Aorta (tissue), 5 donors: ENCODE measurements around the gene TNRC6C. TPM values are rescaled to one million over a fixed set of nuclear protein-coding genes. Genes with fewer than 3 reads are reported as not detected.
"Not testable (repeated sequence)": the region's sequence is repeated elsewhere in the genome, so short reads cannot be mapped to it uniquely, and the experiment has no call there.

ENCODE experiments used
- ATAC-seq: fragments of 200-7000 bp; cut with Tn5 transposase; one replicate; pipeline ENCODE4 v1.9.1; 2022; ENCODE audit warnings: moderate library complexity; ENCODE audit not compliant: low FRiP score
- DNase-seq, 2 donors: peaks; one replicate each; pipeline ENCODE4 v3.0.0-alpha.2; 2020
- H3K27ac ChIP-seq, 2 donors: one replicate each; pipeline ENCODE4 v1.5.1; 2013; ENCODE audit warnings: low read length in 2 of 2, mild to moderate bottlenecking in 2 of 2, moderate library complexity in 2 of 2, control low read depth in 1 of 2, inconsistent platforms in 1 of 2, low read depth in 1 of 2
- H3K27me3 ChIP-seq, 2 donors: one replicate each; pipeline ENCODE4 v1.6.1; 2013; ENCODE audit warnings: control low read depth in 1 of 2, low read length in 1 of 2, mild to moderate bottlenecking in 1 of 2, moderate library complexity in 1 of 2; ENCODE audit not compliant: insufficient read depth in 2 of 2, control insufficient read depth in 1 of 2
- H3K36me3 ChIP-seq, 2 donors: one replicate each; pipeline ENCODE4 v1.6.1; 2013; ENCODE audit warnings: control low read depth in 1 of 2, low read length in 1 of 2, mild to moderate bottlenecking in 1 of 2; ENCODE audit not compliant: insufficient read depth in 2 of 2, control insufficient read depth in 1 of 2
- H3K4me1 ChIP-seq, 2 donors: one replicate each; pipeline ENCODE4 v1.6.1; 2013; ENCODE audit warnings: low read length in 2 of 2, control low read depth in 1 of 2, mild to moderate bottlenecking in 1 of 2, moderate library complexity in 1 of 2; ENCODE audit not compliant: insufficient read depth in 2 of 2, control insufficient read depth in 1 of 2
- H3K4me3 ChIP-seq, 2 donors: one replicate each; pipeline ENCODE4 v1.5.1; 2013; ENCODE audit warnings: low read length in 2 of 2, control low read depth in 1 of 2, mild to moderate bottlenecking in 1 of 2
- H3K9me3 ChIP-seq: one replicate; pipeline ENCODE4 v1.6.1; 2013; ENCODE audit warnings: mild to moderate bottlenecking, low read length; ENCODE audit not compliant: control insufficient read depth
- WGBS, 2 donors: extraction: QIAGEN DNeasy Blood & Tissue Kit; methylation state at CpG; one replicate each; pipeline ENCODE4 v1.1.7; 2013; 5-methylcytosine and 5-hydroxymethylcytosine counted together
- intact Hi-C, 2 donors: fragments of 100-400 bp; cut with DNase I; formaldehyde crosslinking; loops; one replicate each; pipeline versions ENCODE4 v1.14.2 to v1.15.0; 2022
- polyA plus RNA-seq, 2 donors: library from polyadenylated mRNA; stranded (reverse); fragments of 200-250 nt; gene quantifications; one replicate each; pipeline ENCODE4 v1.2.3, GENCODE V29; 2013
- total RNA-seq, 2 donors: library from RNA; stranded (reverse); fragmentation: NEBNext Ultra II Directional; extraction: Animal tissue kit (Norgen Biotek cat#: 25700); gene quantifications; one replicate each; pipeline ENCODE4 v1.2.1, GENCODE V29; 2021
- donor health status: healthy with polysubstance abuse.
- donor health status: Bipolar disorder and iron deficiency.
- donor health status: DM: no; HTN: no; CAD: no.
- donor health status: DM: no; HTN: no; CAD: no.
- donor health status: DM: yes; HTN: yes; CAD: no.

TNRC6C gene
- total and polyA plus RNA-seq, 4 donors: 3.3 to 62.2 (median 28.6) TPM

DNA sequence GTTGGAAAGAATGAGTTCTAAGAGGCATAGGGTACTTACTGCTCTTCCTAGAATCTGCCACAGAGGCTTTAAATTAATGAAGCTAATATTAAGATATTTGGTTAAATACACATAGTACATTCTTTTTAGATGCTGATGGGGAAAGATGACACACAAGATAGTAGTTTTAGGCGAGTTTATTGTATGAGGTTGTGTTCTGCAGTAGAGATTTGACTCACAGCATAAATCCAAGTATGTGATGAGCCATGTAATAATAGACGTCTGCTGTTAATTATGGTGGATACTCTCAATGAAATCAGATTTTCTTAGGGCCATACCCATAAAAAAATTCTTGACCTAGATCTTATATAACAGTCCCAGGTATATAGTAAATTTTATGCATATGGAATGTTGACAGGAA, 8.0 kb downstream of the TNRC6C start:
- Histone ChIP-seq H3K4me3 (no peak overlapping the region), H3K4me1 (peaks cover 0 to 8% of the 10 kb centered on the region in 2 donors), H3K27ac (no peak overlapping the region), H3K9me3 (no peaks in the 10 kb centered on the region), H3K36me3 (no peaks in the 10 kb centered on the region), H3K27me3 (no peaks in the 10 kb centered on the region)
- intact Hi-C loops: no loop called here
- ATAC-seq: no peak
- 85 to 86% methylated on average over 2 of the region's 2 CpGs for WGBS, 2 donors
- DNase-seq: no peak

DNA sequence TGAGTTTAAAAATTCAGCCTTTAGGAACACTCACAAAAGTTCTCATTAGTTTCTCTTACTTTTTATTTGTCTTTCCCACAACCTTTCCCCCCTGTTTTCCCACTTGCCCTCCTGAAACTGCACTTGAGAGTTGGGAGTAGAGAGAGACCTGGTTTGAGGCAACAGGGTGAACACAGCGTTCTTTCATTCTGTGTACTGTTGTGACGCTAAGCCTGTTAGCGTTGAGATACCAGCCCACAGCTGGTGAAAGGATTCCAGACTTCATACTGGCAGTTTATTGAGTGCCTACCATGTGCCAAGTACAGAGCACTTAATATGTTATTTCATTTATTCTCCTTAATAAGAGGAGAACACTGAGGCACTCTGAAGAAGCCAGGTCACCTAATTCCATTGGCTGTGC, 10.3 kb downstream of the TNRC6C start:
- WGBS, 2 donors: 92 to 95% methylated on average over 3 of the region's 3 CpGs
- Histone ChIP-seq H3K36me3 (no peaks in the 10 kb centered on the region), H3K4me3 (no peak overlapping the region), H3K27me3 (no peaks in the 10 kb centered on the region), H3K4me1 (no peaks in the 10 kb centered on the region), H3K9me3 (no peaks in the 10 kb centered on the region), H3K27ac (no peak overlapping the region)
- intact Hi-C loops: no loop called here
- ATAC-seq: no peak
- DNase-seq: no peak

DNA sequence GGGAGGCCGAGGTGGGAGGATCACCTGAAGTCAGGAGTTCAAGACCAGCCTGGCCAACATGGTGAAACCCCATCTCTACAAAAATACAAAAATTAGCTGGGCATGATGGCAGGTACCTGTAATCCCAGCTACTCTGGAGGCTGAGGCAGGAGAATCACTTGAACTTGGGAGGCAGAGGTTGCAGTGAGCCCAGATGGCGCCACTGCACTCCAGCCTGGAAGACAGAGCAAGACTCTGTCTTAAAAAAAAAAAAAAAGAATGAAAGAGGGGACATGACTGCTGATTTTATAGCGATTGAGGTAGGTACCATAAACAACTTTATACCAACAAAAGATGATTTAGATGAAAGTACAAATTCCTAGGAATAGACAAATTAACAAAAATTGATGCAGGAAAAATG, 13.8 kb downstream of the TNRC6C start:
- H3K36me3 ChIP-seq, H3K27me3 ChIP-seq, ATAC-seq, H3K9me3 ChIP-seq, intact Hi-C loops, H3K27ac ChIP-seq, H3K4me3 ChIP-seq, H3K4me1 ChIP-seq, DNase-seq: not testable (repeated sequence)
- 97% methylated on average over 3 of the region's 3 CpGs for WGBS, 2 donors

DNA sequence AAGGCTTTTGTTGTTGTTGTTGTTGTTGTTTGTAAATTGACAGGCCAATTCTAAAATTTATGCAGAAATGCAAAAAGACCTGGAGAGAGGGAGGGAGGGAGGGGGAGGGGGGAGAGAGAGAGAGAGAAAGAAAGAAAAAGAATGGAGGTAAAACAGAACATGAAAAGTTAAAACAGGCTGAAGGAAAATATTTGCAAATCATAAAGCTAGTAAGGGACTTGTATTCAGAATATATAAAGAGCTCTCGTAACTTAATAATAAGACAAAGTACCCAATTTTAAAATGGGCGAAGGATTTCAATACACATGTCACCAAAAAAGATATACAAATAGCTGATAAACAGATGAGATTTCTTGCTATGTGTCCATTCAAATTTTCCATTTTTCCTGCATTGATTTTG, 15.4 kb downstream of the TNRC6C start:
- H3K4me3 ChIP-seq: no peak overlapping the region
- H3K36me3 ChIP-seq: no peaks in the 10 kb centered on the region
- DNase-seq (no peak), ATAC-seq (no peak)
- H3K27ac ChIP-seq: no peak overlapping the region
- no peaks in the 10 kb centered on the region for H3K27me3 ChIP-seq
- no peaks in the 10 kb centered on the region for H3K4me1 ChIP-seq
- WGBS, 2 donors: 98 to 100% methylated on average over 2 of the region's 2 CpGs
- H3K9me3 ChIP-seq: no peaks in the 10 kb centered on the region
- intact Hi-C loops: no loop called here

DNA sequence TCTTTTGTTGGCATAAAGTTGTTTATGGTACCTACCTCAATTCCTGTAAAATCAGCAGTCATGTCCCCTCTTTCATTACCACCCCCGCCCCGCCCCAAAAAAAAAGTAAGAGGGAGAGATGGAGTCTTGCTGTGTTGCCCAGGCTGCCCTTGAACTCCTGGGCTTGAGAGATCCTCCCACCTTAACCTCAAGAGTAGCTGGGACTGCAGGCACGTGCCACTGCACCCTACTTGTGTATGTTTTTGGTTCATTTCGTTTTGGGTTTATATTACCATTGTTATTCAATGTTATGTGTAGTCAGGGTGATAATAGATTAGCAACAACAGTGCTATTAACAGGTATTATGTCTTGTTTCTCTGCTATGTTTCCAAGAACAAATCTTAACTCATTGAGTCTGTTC, 15.9 kb downstream of the TNRC6C start:
- H3K4me1 ChIP-seq: no peaks in the 10 kb centered on the region
- no peaks in the 10 kb centered on the region for H3K27me3 ChIP-seq

DNA sequence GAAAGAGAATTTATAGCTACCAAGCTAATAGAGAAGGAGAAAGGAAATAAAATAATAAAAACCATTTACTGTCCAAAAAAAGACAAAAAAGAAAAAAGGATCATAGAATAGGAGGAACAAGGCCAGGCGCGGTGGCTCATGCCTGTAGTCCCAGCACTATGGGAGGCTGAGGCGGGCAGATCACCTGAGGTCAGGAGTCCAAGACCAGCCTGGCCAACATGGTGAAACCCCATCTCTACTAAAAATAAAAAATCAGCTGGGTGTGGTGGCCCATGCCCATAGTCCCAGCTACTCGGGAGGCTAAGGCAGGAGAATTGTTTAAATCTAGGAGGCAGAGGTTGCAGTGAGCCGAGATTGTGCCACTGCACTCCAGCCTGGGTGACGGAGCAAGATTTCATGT, 23.9 kb downstream of the TNRC6C start:
- ATAC-seq, H3K9me3 ChIP-seq, H3K4me3 ChIP-seq, H3K27me3 ChIP-seq, intact Hi-C loops, H3K27ac ChIP-seq, DNase-seq, H3K4me1 ChIP-seq, H3K36me3 ChIP-seq: not testable (repeated sequence)
- WGBS, 2 donors: 97% methylated on average over 6 of the region's 6 CpGs

More for the DNA sequence above, 15.9 kb downstream of the TNRC6C start:
- intact Hi-C loops: no loop called here
- Histone ChIP-seq H3K36me3 (no peaks in the 10 kb centered on the region), H3K27ac (no peak overlapping the region), H3K4me3 (no peak overlapping the region), H3K9me3 (no peaks in the 10 kb centered on the region)
- DNase-seq (no peak), ATAC-seq (no peak)
- WGBS, 2 donors: 71 to 73% methylated on average over 4 of the region's 4 CpGs

DNA sequence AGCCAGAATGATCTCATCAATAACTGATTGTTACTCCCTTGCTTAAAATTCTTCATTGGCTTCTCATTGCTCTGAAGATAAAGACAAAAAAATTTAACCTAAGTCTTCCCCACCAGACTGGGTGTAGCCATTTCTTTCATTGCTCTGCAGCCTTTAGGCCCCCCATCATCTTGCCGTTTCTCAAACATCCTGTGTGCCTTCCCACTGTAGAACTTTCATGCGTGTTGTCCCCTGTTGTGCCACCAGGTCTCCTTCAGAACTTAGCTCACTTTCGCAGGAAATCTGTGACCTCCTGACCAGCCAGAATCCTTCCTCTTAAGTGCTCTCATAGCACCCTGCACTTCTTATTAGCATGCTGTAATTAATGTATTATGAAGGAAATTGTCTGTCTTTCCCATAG, 31.8 kb downstream of the TNRC6C start:
- H3K4me1 ChIP-seq: no peaks in the 10 kb centered on the region
- no peak for DNase-seq
- no peaks in the 10 kb centered on the region for H3K27me3 ChIP-seq
- 97% methylated on average over 3 of the region's 3 CpGs for WGBS, 2 donors
- H3K4me3 ChIP-seq: no peak overlapping the region
- H3K9me3 ChIP-seq: no peaks in the 10 kb centered on the region
- intact Hi-C loops: no loop called here
- no peak for ATAC-seq
- no peaks in the 10 kb centered on the region for H3K36me3 ChIP-seq
- H3K27ac ChIP-seq: no peak overlapping the region

DNA sequence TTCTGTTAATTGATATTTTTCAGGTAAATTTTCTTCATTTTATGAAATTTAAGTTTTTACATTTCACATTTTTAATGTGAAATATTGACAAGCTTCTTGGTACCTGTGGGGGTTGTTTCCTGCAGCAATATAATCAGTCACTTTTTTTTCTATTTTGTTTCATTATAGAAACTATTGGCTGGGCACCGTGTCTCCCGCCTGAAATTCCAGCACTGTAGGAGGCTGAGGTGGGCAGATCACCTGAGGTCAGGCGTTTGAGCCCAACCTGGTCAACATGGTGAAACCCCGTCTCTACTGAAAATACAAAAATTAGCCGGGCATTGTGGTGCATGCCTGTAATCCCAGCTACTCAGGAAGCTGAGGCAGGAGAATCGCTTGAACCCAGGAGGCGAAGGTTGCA, 35.2 kb downstream of the TNRC6C start:
- H3K4me1 ChIP-seq, ATAC-seq, H3K36me3 ChIP-seq, DNase-seq, H3K27me3 ChIP-seq, H3K9me3 ChIP-seq, H3K4me3 ChIP-seq, intact Hi-C loops, H3K27ac ChIP-seq: not testable (repeated sequence)
- 94% methylated on average over 7 of the region's 7 CpGs for WGBS, 2 donors

DNA sequence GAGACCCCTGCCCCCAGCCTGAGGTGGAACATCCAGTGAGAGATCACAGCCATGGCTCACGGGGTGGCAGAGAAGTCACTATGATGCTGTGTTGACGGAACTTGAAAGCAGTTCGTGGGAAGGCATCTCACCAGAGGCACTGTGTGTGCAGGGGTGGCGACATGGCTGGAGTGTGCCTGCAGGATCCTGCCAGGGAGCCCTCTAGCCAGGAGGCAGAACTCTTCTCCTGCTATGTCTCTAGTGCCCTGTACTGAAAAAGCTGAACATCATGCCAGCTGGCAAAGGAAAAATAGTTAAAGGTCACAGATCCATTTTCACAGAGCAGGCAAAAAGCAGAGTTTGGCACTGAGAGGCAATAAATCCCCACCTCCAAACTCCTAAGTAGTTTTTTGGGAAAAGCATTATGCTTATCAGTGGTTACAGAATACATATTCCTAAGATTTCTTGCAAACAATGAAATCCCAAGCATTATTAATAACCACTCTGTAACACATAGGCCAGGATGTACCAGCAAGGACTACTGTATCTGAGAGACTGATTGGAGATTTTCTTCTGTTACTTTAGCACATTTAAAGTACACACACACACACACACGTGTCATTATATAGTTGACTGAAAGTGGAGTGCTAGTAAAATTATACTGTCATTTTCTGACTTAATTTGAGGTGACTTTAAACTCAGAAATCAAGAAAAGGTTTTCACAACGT, 36.8 kb downstream of the TNRC6C start:
- H3K9me3 ChIP-seq: no peaks in the 10 kb centered on the region
- no peak overlapping the region for H3K4me3 ChIP-seq
- DNase-seq: peak in 1 of 2 donors; percentile 58
- whole genome bisulfite sequencing, 2 donors: 16% methylated on average over 6 of the region's 6 CpGs
- no peaks in the 10 kb centered on the region for H3K36me3 ChIP-seq
- H3K27ac ChIP-seq: no peak overlapping the region
- peaks cover 6 to 9% of the 10 kb centered on the region in 2 donors for H3K4me1 ChIP-seq
- H3K27me3 ChIP-seq: no peaks in the 10 kb centered on the region
- ATAC-seq: peak; percentile 70
- intact Hi-C loops: loop anchor here in 1 of 2 donors (5.0 kb wide), 1 partner anchor 33 kb away; no protein-coding TSS in a partner anchor
